ENCODE results near the gene ALPG.

DNA sequence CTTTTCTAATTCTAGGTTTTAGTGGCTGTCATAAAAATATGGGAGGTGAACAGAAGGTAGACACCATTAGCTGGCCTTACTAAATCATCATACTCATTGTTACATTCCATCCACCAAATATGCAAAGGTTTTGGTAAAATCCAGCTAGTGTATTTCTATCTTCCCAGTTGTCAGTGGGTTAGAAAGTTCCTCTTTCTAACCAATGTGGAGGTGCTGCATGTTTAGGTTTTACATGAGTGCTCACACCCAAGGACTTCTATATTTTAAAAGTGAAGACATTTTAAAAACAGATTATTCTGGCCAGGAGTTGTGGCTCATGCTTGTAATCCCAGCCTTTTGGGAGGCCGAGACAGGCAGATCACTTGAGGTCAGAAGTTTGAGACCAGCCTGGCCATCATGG is 22.2 kb upstream of the ALPG start:
- TF ChIP-seq, protein P1, sequence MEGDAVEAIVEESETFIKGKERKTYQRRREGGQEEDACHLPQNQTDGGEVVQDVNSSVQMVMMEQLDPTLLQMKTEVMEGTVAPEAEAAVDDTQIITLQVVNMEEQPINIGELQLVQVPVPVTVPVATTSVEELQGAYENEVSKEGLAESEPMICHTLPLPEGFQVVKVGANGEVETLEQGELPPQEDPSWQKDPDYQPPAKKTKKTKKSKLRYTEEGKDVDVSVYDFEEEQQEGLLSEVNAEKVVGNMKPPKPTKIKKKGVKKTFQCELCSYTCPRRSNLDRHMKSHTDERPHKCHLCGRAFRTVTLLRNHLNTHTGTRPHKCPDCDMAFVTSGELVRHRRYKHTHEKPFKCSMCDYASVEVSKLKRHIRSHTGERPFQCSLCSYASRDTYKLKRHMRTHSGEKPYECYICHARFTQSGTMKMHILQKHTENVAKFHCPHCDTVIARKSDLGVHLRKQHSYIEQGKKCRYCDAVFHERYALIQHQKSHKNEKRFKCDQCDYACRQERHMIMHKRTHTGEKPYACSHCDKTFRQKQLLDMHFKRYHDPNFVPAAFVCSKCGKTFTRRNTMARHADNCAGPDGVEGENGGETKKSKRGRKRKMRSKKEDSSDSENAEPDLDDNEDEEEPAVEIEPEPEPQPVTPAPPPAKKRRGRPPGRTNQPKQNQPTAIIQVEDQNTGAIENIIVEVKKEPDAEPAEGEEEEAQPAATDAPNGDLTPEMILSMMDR (IDR thresholded peaks at IDR 0.05) = no peak
- TF ChIP-seq EZH2 (IDR thresholded peaks at IDR 0.05; ENCODE audit: borderline replicate concordance, insufficient read depth, low read depth, low read length, poor library complexity, severe bottlenecking) = no peak
